Measurements from ENCODE around the gene ACOX2.

The ACOX2 gene

DNA sequence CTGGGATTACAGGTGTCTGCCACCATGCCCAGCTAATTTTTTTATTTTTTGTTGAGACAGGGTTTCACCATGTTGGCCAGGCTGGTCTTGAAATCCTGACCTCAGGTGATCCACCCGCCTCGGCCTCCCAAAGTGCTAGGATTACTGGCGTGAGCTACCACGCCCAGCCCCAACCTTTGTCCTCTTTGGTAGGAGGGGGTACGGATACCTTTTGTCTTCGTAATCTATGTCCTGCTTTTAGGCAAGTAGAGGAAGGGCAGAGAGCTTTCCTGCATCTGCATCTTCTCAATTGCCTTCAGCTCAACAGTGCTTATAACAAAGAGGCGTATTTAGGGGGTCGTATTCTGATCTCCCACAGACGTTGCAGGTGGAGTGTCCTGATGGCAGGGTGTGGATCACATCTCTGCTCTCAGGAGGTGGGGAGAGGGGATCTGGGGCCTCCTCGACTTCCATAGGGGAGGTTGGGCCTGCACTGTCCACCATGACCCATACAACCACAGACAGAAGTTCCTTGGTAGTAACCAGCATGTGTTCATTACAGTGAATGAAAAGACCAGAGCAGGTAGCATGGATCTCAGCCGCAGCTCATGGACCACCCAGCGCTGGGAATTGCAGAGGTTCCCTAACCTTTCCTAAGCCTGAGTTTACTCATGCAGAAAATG lies 66.5 kb downstream of the ACOX2 start:
- DNase-seq, result no peak

DNA sequence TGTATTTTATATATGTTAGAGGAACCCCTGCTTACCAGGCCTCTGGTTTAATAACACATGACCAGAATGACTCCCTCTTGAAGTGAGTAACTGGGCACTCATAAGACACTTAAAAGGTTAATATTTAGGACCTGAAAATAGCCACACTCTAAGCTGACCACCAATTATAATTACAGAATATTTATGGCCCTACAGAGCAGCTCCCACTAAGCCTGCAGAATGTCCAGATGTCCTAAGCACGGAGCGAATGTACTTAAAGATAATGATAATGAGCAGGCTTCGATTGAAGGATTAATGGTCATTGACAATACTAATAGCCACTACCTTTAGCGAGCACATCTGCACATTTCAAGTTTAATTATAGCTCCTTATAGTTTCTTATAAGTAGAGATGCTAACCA lies 67.9 kb downstream of the ACOX2 start:
- no peak for DNase-seq

GRCh38 chr3:58466899-58467563 lies 70.0 kb downstream of the ACOX2 start:
- DNase-seq, result no peak

DNA sequence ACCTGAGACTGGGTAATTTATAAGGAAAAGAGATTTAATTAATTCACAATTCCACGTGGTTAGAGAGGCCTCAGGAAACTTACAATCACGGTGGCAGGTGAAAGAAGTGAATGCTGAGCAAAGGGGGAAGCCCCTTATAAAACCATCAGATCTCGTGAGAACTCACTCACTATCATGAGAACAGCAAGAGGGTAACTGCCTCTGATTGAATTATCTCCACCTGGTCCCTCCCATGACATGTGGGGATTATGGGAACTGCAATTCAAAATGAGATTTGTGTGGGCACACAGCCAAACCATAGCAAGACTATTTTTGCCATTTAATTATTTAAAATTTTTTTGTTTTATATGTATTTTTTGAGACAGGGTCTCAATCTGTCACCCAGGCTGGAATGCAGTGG lies 72.1 kb downstream of the ACOX2 start:
- no peak for DNase-seq

- no peak for DNase-seq
These were observed 73.1 kb downstream of the ACOX2 start for GRCh38 chr3:58463942-58464271.

- DNase-seq, result no peak
These were observed 73.6 kb downstream of the ACOX2 start for GRCh38 chr3:58463181-58463941.

DNA sequence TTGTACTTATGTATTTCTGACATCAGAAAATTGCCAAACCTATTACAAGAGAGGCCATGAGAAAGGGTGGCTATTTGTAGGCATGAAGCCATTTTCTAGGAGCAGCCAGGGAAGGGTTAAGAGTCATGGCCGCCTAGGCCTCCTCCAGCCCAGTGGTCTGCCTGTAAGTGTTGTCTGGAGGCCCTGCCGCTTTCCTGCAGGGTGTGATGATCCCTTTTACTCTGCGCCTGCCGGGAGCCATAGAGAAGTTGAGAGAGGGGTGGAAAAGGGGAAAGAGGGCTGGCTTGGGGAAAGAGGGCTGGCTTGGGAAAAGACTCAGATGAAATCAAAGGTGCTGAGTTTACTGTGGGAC lies 74.2 kb downstream of the ACOX2 start:
- no peak for DNase-seq

DNA sequence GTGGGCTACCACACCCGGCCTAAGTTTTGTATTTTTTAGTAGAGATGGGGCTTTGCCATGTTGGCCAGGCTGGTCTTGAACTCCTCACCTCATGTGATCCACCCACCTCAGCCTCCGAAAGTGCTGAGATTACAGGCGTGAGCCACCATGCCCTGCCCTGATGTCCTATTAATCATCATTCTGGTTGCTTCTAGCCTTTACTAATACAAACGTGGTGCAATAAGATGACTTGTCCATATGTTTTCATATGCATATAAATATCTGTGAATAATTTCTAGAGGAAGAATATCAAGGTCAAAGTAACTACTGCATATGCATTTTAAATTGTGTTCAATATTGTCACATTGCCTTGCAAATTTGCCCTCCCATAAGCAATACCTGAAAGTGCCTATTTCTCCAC lies 77.8 kb downstream of the ACOX2 start:
- no peak for DNase-seq

All from right forelimb (tissue), 1 donor.